ENCODE data around the gene OVOL1.

The OVOL1 gene

GRCh38 chr11:65843811-65844210 lies 56.9 kb downstream of the OVOL1 start:
- no peak for DNase-seq
- no peaks in the 10 kb centered on the region for H3K36me3 ChIP-seq
- H3K27me3 ChIP-seq = no peaks in the 10 kb centered on the region
- no peaks in the 10 kb centered on the region for H3K4me1 ChIP-seq
- no peaks in the 10 kb centered on the region for H3K9me3 ChIP-seq
- no peak for TF ChIP-seq CTCF (IDR thresholded peaks at IDR 0.05; ENCODE audit: low read depth, low read length)
- H3K4me3 ChIP-seq (ENCODE audit: low read depth, low read length) = no peak overlapping the region

- Histone ChIP-seq H3K4me1 (no peaks in the 10 kb centered on the region), H3K36me3 (no peaks in the 10 kb centered on the region), H3K4me3 (ENCODE audit: low read depth, low read length) (no peak overlapping the region), H3K27me3 (no peaks in the 10 kb centered on the region), H3K9me3 (no peaks in the 10 kb centered on the region)
- TF ChIP-seq CTCF (IDR thresholded peaks at IDR 0.05; ENCODE audit: low read depth, low read length) = no peak
- DNase-seq = no peak
Observed at GRCh38 chr11:65844231-65844872, 57.5 kb downstream of the OVOL1 start.
